SKM-1 (cell line): ENCODE measurements around the gene HTRA2.

Source experiments
- DNase-seq: peaks from one replicate; lab custom pipeline; 2025; ENCODE audit not compliant: unreplicated experiment; lab: John Stamatoyannopoulos, UW

HTRA2 gene

GRCh38 chr2:74538881-74539339, 9.2 kb downstream of the HTRA2 start:
- DNase-seq, result no peak

DNA sequence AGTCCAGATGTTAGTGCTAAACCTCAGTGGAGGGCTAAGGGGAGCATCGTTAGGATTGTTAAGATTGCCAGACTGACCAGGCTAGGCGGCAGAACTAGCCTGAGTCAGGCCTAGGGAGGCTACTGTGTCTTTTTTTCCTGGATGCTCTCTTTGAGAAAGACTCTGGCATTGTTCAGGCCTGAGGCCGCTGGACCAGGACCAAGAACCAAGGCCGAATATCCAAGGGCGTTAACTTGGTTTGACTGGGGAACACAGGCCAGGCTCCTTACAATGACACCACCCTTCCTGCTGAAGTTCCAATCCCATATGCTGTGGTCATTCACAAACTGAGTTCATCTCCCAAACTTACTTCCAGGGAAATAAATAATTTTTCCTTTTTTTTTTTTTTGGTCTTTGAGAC, 10.6 kb downstream of the HTRA2 start:
- DNase-seq, result no peak

- no peak for DNase-seq
Observed at GRCh38 chr2:74542978-74543377, 13.2 kb downstream of the HTRA2 start.

DNA sequence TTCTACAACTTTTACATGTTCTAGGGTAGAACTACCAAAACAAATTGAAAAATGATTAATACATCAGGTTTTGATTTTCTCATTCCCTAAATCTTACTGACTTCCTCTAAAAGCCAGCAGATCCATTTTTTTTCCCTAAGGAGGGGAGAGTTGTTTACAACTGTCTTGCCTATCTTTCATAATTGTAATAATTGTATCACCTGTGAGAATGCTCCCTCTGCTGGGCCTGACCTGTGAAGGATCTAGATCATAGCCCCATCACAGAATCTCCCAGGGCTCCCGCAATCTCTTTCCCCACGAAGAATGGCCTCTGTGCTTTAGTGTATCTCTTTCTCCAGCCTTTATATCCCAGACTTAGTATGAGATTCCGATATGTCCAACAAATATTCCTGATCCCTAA, 14.9 kb downstream of the HTRA2 start:
- no peak for DNase-seq

DNA sequence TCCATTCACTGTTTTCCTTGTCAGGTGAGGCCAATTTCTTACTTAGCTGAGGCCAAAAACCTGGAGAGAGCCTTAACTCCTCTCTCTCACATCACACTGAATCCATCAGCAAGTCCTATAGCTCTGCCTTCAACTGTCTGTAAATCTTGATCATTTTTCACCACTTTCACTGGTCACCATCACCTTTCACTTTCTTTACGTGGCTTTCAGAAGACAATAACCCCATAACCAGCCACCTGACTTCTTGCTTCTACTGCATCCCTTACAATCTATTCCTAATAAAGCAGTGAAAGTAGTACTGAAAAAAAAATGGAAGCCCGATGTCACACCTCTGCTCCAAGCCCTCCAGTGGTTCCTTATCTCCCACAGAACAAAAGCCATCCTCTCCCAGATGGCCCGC, 16.3 kb downstream of the HTRA2 start:
- no peak for DNase-seq

- no peak for DNase-seq
Observed at GRCh38 chr2:74548285-74548899, 18.7 kb downstream of the HTRA2 start.

DNA sequence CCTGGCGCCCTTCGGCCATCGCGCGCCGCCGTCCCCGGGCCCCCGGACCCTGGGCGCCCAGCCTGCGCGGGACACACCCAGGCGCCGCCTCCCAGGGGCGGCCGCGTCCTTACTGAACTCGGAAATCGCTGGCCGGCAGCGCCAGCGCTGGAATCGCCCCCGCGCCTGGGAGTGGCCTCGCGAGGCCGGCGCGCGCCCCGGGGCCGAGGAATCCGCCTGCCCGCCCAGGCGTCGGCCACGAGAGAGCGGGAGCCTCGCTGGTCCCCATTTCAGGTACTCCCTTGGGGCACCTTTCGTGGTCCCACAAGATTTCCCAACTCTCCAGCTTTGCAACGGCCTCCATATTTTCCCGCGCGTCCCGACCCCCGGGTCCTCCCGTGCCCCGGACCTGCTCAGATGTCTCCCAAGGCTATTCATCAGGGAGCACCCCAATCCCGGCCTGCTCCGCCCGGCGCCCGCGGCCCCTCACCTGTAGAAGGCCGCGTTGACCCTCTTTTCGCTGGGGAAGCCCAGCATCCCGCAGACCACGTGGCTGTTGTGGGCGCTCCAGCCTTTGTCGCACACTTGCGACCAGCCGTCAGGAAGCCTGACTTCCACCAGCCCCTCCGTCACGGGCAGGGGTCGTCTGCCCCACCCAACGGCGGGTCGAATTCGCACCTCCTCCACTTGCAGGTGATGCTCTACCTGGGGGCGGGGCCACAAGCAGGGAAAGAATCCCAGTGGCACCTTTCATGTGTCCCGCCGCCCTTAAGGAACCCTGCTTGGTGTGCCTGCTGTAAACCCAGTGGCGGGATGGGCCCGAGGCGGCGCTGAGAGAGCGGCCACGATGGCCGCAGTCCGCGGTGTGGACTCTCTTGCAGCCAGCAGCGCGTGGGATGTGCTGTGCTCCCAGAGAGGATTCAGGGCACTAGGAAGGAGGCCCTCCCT, 19.4 kb downstream of the HTRA2 start:
- no peak for DNase-seq

- no peak for DNase-seq
Observed at GRCh38 chr2:74550231-74550630, 20.5 kb downstream of the HTRA2 start.

DNA sequence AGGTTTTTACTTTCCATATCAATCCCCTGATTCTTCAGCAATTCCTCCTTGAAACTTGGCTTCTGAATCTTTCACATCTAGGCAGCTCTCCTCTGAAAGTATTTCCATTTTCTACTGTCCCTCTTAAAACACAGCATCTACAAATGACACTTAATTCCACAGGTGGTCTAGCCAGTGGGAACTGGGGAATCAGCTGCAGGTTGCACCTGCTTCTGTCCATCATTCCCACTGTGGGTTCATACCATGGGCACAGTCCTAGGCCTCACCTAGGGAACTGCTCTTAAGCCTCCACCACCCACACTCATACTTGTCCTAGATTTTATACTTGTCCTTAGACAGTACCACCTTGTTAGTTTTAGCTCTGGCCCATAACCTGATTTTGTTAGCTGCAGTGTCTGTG, 21.8 kb downstream of the HTRA2 start:
- DNase-seq, result no peak

GRCh38 chr2:74551942-74552913, 22.5 kb downstream of the HTRA2 start:
- DNase-seq, result no peak

- DNase-seq, result no peak
Observed at GRCh38 chr2:74552914-74553811, 23.4 kb downstream of the HTRA2 start.

DNA sequence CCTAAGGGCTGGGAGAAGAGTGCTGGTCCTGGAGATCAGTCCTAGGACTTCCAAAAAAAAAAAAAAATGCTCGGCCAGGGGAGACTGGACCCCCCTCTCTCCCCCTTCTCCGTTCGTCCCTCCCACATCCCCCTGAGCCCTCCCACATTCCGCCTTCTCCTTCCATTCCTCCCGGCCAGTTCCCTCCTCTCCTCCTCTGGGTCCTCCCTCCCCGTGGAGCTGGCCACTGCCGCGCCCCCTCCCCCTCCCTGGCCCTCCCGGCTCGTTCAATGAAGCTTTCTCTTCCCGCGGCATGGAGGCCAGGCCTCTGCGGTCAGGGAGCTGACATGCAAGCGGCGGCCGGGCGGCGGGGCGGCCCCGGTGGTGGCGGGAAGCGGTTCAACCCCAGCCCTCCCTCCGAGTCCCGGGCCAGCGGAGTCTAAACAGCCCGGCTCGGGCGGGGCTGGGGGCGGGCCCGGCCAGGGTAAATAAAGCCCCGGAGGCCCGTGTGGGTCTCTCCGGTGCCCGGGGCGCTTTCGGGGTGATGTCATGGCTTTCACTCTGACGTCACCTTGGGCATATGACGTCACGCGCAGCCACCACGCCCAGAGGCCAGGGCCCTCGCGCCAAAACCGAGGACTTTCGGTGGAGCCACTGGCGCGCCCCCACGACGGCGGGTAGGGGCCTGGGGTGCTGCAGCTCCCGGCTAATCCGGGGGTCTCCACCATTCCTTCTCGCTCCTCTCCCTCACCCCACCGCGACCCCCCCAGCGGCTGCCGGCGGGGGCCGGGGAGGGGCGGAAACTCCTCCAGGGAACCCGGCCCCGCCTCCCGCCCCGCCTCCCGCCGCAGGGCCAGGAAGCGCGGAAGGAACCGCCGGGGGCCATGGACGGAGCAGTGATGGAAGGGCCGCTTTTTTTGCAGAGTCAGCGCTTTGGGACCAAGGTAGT, 24.4 kb downstream of the HTRA2 start, which contains the start of the genes DOK1 and LOXL3:
DOK1 (plus strand) TSS at position 829 of the 928 bp plus-strand sequence; CDS start at position 864, 35 bp downstream.
LOXL3 (minus strand) TSS at position 51 of the 928 bp plus-strand sequence. CDS start 1,308 bp downstream, outside the sequence.
- DNase-seq, result peak; percentile 57

- no peak for DNase-seq
Observed at GRCh38 chr2:74554820-74555531, 25.2 kb downstream of the HTRA2 start.

DNA sequence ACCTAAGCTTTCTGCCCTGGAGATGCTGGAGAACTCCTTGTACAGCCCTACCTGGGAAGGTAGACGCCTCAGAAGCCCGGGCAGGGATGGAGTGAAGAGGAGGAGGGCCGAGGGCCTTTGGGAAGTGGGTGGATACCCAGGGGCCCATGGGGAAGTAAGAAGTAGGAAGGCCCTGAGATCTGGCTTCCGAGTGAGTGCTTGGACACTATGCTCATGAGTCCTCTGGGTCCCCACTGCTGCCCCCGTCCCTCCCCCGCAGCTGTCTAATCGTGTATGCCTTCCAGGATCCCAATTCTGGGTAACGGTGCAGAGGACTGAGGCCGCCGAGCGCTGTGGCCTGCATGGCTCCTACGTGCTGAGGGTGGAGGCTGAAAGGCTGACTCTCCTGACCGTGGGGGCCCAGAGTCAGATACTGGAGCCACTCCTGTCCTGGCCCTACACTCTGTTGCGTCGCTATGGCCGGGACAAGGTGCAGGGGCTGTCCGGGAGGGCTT, 25.9 kb downstream of the HTRA2 start:
- DNase-seq, result peak; percentile 22

GRCh38 chr2:74556159-74556558, 26.4 kb downstream of the HTRA2 start:
- DNase-seq, result no peak

GRCh38 chr2:74556831-74557370, 27.2 kb downstream of the HTRA2 start:
- no peak for DNase-seq
